Measurements from ENCODE around the gene ZNF862. TPM values are rescaled to one million over a fixed set of nuclear protein-coding genes. Genes with fewer than 3 reads are reported as not detected.

The ZNF862 gene
- total RNA-seq, 1 donor from 2014 or later: 10.1 TPM

GRCh38 chr7:149855361-149856305 is 17.5 kb downstream of the ZNF862 start:
- DNase-seq (ENCODE audit: missing footprints) (no peak), ATAC-seq (peak; percentile 36)
- intact Hi-C loops (cut with DNase I): no loop called here

DNA sequence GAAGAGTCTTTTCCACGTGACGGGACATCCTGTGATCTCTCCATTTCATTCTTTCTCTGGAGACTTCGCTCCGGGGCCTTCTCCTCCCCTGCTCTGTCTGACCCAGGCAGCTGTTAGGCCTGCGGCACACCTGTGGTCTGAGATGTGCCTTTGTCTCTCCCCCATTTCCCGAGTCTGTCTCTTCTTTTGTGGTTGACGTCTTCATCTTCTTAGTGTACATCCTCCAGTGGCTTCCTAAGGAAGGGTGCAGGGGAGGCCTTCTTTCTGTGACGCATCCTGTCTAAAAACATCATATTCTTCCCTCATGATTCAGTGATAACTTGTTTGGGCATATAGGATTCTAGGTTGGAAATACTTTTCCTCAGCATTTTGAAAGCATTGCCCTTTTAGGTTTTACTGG is 18.4 kb downstream of the ZNF862 start:
- no peak for DNase-seq (ENCODE audit: missing footprints)

DNA sequence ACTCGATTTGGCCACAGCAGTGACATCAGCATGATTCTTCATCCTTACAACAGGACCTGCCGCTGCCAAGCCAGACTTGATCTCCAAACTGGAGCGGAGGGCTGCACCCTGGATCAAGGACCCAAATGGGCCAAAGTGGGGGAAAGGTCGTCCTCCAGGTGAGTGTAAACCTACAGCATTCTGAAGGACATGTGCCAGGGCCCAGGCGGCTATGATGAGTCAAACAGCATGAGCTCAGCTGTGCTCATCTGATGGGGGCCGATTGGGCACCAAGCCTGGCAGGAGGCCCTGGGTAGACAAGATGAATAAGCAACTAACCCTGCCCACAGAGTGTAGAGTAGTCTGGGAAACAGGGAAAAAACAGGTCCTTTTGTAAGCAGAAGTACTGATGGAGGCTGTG is 21.2 kb downstream of the ZNF862 start:
- ATAC-seq (no peak), DNase-seq (ENCODE audit: missing footprints) (no peak)
- intact Hi-C loops (cut with DNase I): no loop called here

More for the DNA sequence above, 18.4 kb downstream of the ZNF862 start:
- no peak for ATAC-seq
- intact Hi-C loops (cut with DNase I): no loop called here

DNA sequence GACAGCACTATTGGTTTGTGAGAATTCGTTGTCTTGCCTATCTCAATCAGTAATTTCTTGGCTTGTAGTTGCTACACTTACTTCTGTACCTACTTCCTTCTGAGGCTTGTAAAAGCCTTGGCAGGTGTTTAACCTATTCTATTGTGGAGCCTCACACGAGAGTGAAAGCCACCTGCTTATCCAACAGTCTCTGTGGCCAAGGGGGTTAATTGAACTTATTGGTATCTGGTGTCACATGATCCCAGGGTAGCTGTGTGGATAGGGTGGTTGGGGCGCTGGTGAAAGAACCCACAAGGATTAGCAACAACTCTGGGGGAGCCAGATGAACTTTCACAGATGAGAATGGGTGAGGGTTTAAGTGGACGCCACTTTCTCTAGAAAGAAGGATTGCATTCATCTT is 21.7 kb downstream of the ZNF862 start:
- ATAC-seq (no peak), DNase-seq (ENCODE audit: missing footprints) (no peak)
- intact Hi-C loops (cut with DNase I): no loop called here

GRCh38 chr7:149860821-149861727 is 22.9 kb downstream of the ZNF862 start:
- DNase-seq (ENCODE audit: missing footprints): no peak
- intact Hi-C loops (cut with DNase I): no loop called here
- ATAC-seq: no peak

- DNase-seq (ENCODE audit: missing footprints) (no peak), ATAC-seq (no peak)
- intact Hi-C loops (cut with DNase I): no loop called here
Observed at GRCh38 chr7:149861728-149862045, 23.5 kb downstream of the ZNF862 start.

DNA sequence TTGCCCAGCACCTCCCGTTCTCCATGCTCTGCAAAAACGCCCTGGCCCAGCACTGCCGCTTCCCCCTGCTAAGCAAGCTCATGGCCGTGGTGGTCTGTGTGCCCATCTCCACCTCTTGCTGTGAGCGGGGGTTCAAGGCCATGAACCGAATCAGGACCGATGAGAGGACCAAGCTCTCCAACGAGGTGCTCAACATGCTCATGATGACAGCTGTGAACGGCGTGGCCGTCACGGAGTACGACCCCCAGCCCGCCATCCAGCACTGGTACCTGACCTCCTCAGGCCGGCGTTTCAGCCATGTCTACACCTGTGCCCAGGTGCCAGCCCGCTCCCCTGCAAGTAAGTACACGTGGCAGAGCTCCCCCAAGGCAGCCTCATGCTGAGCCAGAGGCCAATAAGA is 24.0 kb downstream of the ZNF862 start:
- ATAC-seq (no peak), DNase-seq (ENCODE audit: missing footprints) (no peak)
- intact Hi-C loops (cut with DNase I): no loop called here

- intact Hi-C loops (cut with DNase I): no loop called here
- no peak for ATAC-seq
- DNase-seq (ENCODE audit: missing footprints): no peak
Observed at GRCh38 chr7:149863500-149863899, 25.3 kb downstream of the ZNF862 start.

GRCh38 chr7:149864023-149864422 is 25.8 kb downstream of the ZNF862 start:
- no peak for ATAC-seq
- intact Hi-C loops (cut with DNase I): no loop called here
- no peak for DNase-seq (ENCODE audit: missing footprints)

DNA sequence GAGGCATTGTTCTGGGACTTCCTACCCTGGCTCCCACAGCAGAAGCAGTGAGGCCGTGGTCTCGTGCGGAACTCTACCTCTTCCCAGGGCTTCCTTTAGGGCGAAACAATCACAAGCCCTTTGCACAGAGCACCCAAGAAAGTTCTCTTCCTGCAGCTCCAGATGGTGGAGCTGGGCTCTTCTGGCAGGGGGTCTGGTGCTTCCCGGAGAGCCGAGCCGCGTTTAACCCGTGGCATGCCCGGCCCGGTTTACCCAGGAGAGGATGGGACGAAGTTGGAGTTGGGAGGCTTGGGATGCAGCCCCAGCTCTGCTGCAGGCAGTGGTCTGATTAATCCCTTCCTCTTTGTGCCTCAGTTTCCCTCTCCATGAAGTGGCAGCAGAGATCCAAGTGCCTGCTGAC is 26.6 kb downstream of the ZNF862 start:
- ATAC-seq (no peak), DNase-seq (ENCODE audit: missing footprints) (no peak)
- intact Hi-C loops (cut with DNase I): no loop called here

- no peak for ATAC-seq
- no peak for DNase-seq (ENCODE audit: missing footprints)
- intact Hi-C loops (cut with DNase I): no loop called here
Observed at GRCh38 chr7:149865437-149865836, 27.3 kb downstream of the ZNF862 start.

- DNase-seq (ENCODE audit: missing footprints) (no peak), ATAC-seq (no peak)
- intact Hi-C loops (cut with DNase I): no loop called here
Observed at GRCh38 chr7:149866139-149866778, 28.1 kb downstream of the ZNF862 start.

DNA sequence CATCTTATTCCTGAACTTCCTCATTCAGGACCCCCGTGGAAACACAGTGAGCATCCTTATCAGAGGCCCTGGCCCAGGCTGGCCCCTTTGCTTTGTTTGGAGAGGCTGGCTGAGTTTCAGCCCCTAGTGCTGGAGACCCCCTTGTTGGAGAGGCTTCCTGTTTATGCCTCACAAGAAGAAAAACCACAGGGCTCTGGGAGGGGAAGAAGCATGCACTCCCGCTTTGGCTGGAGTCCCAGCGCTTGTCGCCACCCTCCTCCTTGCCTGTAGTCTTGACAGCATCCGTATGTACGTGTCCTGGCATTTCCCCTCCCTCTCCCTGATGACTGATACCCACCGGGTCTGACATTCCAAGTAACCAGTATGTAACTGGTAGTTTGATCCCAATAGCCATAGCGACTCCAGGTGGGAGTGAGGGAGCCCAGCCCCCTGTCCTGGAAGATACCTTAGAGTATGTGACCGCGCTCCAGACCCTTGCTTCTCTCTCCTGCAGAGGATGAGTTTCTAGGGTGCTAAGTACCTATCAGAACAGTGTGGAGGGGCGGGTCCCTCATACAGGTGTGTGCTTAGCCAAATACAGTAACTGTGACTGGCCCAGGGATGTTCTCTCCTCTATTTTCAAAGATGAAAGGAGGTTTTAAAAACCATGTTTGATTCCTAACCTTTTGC is 28.7 kb downstream of the ZNF862 start:
- no peak for DNase-seq (ENCODE audit: missing footprints)
- intact Hi-C loops (cut with DNase I): no loop called here
- ATAC-seq: peak; percentile 46

DNA sequence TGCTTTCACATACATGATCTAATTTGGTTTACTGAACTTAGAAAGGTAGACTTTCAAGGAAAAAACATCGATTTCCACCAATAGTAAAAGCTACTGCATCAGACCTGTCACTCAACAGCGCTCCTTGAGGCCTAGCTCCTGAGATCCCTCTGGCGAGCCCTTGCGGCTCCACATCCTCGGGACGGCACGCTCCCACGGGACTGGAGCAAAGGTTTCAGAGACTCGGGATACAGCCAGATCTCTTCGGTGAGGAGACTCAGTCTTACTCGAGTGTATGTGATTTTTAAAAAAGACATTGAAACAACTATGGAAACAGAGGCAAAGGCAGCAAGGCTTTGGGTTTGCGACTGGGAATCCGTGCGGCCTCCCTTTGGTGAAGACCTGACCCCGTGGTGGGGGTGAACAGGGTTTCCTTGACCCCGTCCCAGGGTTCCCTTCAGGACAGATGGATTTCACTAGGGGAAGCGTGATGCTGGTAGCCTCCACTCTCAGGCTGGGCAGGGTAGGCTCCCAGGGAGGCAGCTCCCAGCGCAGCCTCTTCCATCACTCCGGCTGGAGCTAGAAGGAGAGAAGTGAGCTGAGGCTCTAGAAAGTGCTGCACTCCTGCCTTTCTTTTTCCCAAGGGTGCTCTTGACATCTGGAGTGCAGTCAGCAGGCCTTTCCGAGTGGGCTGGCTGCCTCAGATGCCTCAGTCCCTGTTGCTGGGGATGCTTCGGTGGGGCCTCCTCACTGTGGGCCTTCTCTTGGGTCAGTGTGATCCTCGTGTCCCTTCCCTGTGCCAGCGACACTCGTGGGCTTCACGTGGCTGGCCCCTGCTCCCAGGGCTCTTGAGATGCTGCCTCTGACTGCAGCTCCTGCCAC is 29.8 kb downstream of the ZNF862 start:
- DNase-seq (ENCODE audit: missing footprints) (no peak), ATAC-seq (no peak)
- intact Hi-C loops (cut with DNase I): no loop called here

GRCh38 chr7:149868623-149869290 is 30.6 kb downstream of the ZNF862 start:
- ATAC-seq: no peak
- no peak for DNase-seq (ENCODE audit: missing footprints)
- intact Hi-C loops (cut with DNase I): no loop called here

GRCh38 chr7:149869291-149869650 is 31.1 kb downstream of the ZNF862 start:
- DNase-seq (ENCODE audit: missing footprints): no peak
- ATAC-seq: no peak
- intact Hi-C loops (cut with DNase I): no loop called here

- intact Hi-C loops (cut with DNase I): loop anchor here (5.0 to 10.0 kb wide), 2 partner anchors 98 to 175 kb away; partner anchors contain the start of gene ZNF467
- DNase-seq (ENCODE audit: missing footprints) (no peak), ATAC-seq (no peak)
Observed at GRCh38 chr7:149869867-149870266, 31.7 kb downstream of the ZNF862 start.

All from Right ventricle myocardium inferior (tissue), 1 donor.